Fibroblast of gingiva (primary cell): Measurements from ENCODE around the gene FRG2.
"Not testable (repeated sequence)": the region's sequence is repeated elsewhere in the genome, so short reads cannot be mapped to it uniquely, and the experiment has no call there.

Experiments used
- DNase-seq: peaks from one replicate; pipeline ENCODE4 v3.0.0-alpha.2; 2011; ENCODE audit warnings: low read depth

FRG2 gene

DNA sequence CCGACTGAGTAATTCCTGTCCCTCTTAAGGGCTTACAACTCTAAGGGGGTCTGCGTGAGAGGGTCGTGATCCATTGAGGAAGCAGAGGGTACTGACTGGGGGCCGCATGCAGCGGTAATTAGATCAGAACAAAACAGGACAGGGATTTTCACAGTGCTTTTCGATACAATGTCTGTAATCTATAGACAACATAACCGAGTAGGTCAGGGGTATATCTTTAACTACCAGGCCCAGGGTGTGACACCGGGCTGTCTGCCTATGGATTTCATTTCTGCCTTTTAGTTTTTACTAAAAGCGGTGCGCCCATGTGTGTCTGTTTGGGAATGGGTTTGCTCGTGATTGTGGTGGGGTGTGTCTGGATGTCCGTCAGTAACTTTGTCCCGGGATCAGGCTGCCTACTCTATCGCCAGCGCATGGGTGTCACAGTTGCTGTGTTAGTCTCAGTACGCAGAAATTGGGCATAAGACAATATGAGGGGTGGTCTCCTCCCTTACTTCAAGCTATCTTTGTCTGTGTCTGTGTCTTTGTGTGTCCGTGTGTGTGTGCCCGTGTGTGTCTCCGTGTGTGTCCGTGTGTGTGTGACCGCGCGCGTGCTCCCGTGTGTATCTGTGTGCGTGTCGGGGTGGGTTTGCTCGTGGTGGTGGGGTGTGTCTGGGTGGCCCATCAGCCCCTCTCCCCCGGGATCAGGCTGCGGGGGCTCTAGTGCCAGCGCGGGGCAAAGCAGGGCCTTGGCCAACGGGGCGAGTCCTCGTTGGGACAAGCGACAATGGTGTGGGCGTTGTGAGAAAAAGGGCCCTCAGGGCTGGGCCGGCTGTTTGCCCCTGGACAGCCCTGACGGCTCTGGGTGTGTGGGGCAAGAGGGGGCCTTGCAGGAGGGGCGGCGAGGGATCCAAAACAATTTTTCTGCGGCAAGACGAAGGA lies 10.4 kb downstream of the FRG2 start:
- DNase-seq, result no peak

DNA sequence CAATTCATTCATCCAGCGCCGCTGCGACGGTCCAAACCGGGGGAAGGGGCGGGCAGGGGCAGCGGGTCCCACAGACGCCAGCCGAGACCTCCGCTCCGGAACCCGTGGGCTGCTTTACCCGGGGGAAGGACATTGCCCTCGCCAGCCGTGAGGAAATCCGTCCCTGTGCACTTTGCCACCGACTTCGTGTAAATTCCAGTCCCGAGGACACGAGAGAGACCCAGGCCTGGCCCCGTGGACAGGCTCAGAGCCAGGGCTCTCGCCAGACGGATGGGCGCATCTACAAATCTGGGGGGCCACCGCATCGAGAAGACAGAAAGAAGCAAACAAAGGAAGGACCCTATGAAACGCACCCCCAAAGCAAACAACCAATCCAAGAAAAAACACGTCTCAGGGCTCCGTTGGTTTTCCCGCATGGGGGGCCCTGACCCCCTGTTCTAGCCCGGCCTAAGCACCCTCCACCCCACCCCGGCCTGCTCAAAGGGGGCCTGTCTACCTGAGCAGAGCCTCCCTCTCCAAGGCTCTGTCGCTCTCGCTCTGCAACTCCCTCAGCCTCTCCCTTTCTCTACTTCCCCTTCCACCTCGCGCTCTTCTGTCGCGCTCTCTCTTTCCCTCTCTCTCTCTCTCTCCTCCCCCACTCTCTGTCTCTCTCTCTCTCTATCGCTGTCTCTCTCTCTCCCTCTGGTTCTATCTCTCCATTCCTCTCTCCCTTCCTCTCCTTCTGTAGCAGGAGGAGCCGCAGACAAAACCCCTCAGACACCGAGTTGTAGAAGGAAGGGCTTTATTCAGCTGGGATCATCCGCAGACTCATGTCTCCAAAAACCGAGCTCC lies 11.3 kb downstream of the FRG2 start:
- no peak for DNase-seq

DNA sequence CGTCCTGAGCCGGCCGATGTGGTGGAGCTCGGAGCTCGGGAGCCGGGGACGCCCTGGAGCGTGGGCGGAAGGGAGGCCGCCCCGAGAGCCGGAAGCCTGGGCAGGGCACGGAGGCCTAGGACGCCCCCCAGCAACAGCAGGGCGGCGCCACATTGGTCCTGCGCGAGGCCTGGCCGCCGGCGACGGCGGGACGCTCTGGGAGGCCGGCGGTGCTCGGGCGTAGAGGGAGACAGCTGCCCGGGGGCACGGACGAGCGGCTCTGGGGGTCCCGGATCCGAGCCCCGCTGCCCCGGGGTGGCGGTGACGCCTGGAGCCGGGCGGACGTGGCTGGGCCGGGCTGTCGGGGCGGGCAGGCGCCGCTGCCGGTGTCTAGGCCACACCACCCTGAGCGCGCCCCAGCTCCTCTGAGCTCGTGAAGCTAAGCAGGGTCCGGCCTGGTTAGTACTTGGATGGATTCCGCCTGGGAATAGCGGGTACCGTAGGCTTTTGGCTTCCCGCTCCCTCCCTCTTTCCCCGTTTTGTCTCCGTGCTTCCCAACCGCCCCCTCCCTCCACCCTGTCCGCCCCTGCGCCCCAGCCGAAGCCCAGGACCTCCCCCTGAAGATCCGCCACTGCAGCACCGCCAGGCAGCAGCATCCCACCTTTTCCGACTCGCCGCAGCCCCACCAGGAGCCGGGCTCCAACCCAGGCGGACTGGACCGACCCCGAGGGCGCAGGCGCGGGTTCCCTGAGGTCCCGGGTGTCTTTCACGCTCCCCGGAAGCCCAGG lies 12.1 kb downstream of the FRG2 start:
- DNase-seq, result no peak

DNA sequence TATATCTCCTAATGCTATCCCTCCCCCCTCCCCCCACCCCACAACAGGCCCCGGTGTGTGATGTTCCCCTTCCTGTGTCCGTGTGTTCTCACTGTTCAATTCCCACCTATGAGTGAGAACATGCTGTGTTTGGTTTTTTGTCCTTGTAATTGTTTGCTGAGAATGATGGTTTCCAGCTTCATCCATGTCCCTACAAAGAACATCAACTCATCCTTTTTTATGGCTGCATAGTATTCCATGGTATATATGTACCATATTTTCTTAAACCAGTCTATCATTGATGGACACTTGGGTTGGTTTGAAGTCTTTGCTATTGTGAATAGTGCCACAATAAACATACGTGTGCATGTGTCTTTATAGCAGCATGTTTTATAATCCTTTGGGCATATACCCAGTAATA lies 37.1 kb downstream of the FRG2 start:
- not testable (repeated sequence) for DNase-seq

DNA sequence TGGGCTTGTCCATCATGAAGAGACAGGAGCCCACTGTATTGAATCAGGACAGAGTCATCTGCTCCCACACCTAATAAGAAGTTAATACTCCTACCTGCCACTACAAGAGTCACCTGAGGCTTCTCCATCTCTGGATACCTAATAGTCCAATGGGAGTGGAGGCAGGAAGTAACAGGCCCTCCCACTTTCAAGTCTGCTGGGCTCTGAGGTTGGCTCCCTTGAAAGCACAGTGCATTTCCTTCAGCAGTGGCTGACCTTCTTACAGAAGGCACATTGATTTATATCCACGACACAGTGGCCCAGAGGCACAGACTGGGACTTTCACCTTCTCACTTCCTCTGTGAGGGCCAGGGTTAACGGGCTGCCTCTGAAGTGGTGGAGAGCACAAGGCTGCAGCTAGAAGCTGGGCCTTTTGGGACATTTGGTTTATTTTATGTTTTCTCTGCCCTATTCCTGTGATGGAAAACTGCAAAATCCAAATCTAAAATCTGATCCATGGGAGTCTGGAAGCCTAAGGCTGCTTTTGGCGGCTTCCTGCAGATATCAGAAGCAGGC lies 38.1 kb downstream of the FRG2 start:
- no peak for DNase-seq

DNA sequence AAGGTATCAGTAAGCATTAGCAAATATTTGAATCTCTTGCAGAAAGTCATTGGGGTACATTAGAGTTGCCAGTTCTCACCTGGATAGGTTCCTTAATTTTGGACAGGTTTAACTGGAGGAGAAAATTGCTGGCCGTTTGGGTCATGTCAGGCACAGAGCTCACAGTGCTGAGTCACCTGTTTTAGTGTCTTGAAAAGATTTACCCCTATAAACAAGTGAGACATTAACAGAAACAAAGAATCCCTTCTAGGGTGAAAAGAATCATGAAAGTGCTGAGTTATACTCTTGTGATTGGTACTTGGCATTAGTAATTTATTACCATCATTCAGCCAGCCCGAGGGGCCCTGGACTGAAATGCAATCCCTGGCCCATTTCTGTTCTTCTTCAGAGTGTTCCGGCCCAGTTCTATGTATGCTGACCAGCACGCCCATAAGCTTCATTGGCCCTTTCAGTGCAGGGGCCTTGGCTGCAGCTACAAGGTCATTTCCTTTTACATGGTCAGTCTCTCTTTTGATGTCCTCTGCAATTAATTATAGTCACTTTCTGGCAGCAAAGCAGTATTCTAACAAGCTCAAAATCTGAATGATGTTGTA lies 41.3 kb downstream of the FRG2 start:
- DNase-seq, result not testable (repeated sequence)

DNA sequence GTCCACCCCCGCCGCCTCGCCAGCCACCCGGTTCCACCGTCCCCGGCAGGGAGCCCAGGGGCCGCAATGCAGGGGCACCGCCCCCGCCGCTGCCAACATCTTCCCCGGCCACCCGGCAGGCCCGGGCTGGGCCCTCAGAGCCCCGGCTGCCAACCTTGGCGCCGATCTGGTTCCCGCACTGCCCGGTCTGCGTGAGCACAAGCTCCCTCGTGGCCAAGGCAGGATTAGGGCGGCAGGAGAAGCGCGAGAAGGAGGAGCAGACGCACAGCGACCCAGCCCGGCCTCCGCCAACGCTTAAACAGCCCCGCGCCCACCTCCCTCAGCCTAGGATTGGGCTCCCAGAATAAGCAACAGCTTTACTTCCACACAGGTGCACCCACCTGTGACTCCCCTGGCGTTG lies 42.4 kb downstream of the FRG2 start:
- DNase-seq, result not testable (repeated sequence)

DNA sequence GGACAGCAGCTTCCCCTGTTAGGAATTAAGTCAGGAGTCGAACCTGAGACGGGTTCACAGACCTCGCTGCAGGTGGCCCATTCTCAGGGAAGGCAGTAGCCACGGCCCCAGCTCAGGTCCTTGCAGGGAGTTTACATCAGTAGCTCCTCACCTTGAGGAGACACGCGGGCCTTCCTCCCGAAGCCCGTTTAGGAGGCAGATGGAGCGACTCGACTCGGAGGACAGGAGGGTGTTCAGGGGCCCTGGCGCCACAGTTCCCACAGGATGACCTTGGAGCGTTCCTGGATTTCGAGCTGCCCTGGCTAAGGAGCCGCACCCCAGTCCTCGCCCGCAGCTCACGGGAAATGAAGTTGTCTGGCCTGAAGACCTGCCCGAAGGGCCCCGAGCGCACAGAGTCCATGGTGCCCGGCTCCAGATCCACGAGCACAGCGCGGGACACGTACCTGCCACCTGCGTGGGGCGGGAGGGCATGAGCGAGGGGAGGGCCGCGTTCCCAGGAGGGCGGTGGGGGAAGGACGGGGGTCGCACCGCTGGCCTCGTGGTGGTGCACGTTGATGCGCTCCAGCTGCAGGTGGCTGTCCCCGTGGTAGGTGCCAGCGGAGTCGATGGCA lies 43.0 kb downstream of the FRG2 start:
- DNase-seq, result not testable (repeated sequence)

DNA sequence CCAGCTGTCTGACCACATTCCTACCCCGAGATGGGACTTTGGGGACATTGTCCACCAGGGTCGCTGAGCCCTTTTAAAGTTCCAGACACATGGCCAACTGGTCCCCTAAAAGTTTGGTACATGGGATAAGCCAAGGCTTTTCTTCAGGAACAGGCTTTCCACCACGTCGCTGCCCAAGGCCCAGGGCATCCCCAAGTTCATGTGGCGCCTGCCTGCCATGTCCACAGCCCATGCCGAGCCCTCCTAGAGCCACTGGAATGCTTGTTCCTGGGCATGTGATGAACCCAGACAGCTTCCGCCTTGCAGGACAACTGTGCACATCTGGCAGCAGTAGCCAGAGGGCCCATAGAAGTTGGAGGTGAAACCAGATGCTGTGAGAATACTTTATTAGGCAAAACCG lies 45.1 kb downstream of the FRG2 start:
- no peak for DNase-seq

DNA sequence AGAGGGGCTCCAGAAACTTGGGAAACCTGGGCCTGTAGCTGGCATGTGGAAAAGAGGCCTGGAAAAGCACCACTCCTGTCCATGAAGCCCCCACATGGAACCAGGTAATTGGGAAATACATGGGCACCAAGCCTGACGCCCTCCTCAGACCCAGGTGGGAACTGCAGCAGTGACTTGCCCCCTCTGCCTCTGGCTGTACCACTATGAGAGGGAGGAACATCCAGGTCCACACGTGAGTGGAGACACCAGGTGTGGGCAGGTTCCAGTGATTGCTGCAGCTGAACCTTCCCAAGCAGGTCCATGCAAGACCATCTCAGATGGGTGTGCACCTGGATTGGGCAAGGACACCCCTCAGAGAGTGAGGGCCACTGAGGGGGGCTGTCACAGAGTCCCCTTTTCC lies 46.8 kb downstream of the FRG2 start:
- DNase-seq, result not testable (repeated sequence)

DNA sequence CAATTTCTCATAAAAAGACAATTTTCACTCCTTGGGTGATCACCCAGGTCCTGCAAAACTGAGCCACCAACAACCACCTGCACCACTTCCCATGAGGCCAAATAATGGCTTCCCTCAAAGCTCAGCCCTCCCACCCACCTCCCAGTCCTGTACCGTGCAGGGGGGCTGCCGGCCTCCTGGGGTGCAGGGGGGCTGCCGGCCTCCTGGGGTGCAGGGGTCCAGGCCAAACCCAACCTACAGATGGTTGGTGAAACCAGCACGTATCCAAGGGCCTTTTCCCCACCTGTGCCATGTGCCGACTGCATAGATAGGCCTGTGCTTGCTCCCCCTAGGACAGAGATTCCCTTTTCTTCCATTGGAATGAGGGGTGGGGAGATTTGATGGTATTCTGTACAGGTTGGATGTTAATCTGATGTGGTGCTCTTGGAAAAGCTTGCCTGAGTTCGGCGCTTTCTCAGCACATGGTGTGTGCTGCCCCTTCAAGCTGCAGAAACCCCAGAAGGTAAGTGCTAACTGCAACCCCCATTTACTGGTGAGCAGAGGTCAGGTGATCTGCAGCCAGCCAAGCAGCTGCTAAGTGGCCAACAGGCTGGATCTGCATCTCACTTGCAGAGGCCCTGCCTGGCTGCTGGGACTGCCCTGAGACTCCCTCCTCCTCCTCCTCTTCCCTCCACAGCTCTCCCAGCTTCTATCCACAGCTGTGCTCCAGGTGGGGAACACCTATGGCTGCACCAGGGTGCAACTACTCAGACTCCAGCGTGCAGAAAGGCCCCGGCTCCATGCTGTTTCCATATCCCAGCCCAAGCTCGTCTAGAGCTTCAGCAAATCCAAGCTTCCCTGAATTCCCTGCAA lies 47.6 kb downstream of the FRG2 start:
- DNase-seq, result no peak
